IPS DF 6.9 (cell line): ENCODE measurements around the gene CABLES1.

Experiments used
- DNase-seq: peaks from one replicate; pipeline ENCODE4 v3.0.0-alpha.2; 2013; ENCODE audit warnings: low read depth, low spot score
- H3K27ac ChIP-seq: one replicate; pipeline ENCODE4 v1.5.1; 2013; ENCODE audit warnings: low read length, control low read depth
- H3K27me3 ChIP-seq: 2 replicates; pipeline ENCODE4 v1.6.1; 2013; ENCODE audit warnings: mild to moderate bottlenecking, low read length; ENCODE audit not compliant: control insufficient read depth, insufficient read depth
- H3K36me3 ChIP-seq: 2 replicates; pipeline ENCODE4 v1.6.1; 2013; ENCODE audit warnings: low read length; ENCODE audit not compliant: control insufficient read depth, insufficient read depth
- H3K4me1 ChIP-seq: 2 replicates; pipeline ENCODE4 v1.6.1; 2013; ENCODE audit warnings: low read length; ENCODE audit not compliant: control insufficient read depth, insufficient read depth
- H3K4me3 ChIP-seq: 2 replicates; pipeline ENCODE4 v1.5.1; 2013; ENCODE audit warnings: mild to moderate bottlenecking, low read length
- H3K9me3 ChIP-seq: 2 replicates; pipeline ENCODE4 v1.6.1; 2013; ENCODE audit warnings: low read length, inconsistent platforms; ENCODE audit not compliant: control insufficient read depth, insufficient read depth
- WGBS: extraction: QIAGEN DNeasy Blood & Tissue Kit; methylation state at CpG from one replicate; pipeline ENCODE4 v1.1.7; 2013; ENCODE audit warnings: mixed read lengths, missing lambda C conversion rate; ENCODE audit not compliant: insufficient read length, insufficient coverage; 5-methylcytosine and 5-hydroxymethylcytosine counted together

The CABLES1 gene

GRCh38 chr18:23207994-23208393 lies 72.7 kb downstream of the CABLES1 start:
- WGBS, result no CpG with 5 or more reads among the region's 6 CpGs
- no peak overlapping the region for H3K27ac ChIP-seq
- DNase-seq, result no peak
- no peaks in the 10 kb centered on the region for H3K27me3 ChIP-seq
- H3K36me3 ChIP-seq, result peaks cover 2% of the 10 kb centered on the region; the same call in 1 of the 2 replicates
- peaks cover under 1% of the 10 kb centered on the region; the same call in 1 of the 2 replicates for H3K4me1 ChIP-seq
- no peaks in the 10 kb centered on the region for H3K9me3 ChIP-seq
- H3K4me3 ChIP-seq, result no peak overlapping the region

- no CpG with 5 or more reads among the region's 3 CpGs for WGBS
- H3K36me3 ChIP-seq, result peaks cover 2% of the 10 kb centered on the region; the same call in 1 of the 2 replicates
- no peaks in the 10 kb centered on the region for H3K9me3 ChIP-seq
- no peak overlapping the region for H3K4me3 ChIP-seq
- DNase-seq, result no peak
- H3K27me3 ChIP-seq, result no peaks in the 10 kb centered on the region
- no peaks in the 10 kb centered on the region for H3K4me1 ChIP-seq
- H3K27ac ChIP-seq, result no peak overlapping the region
Observed at GRCh38 chr18:23208600-23208999, 73.3 kb downstream of the CABLES1 start.

GRCh38 chr18:23209031-23209430 lies 73.7 kb downstream of the CABLES1 start:
- Histone ChIP-seq H3K4me3 (no peak overlapping the region), H3K27me3 (no peaks in the 10 kb centered on the region), H3K9me3 (no peaks in the 10 kb centered on the region), H3K4me1 (no peaks in the 10 kb centered on the region), H3K27ac (no peak overlapping the region), H3K36me3 (peaks cover 2% of the 10 kb centered on the region; the same call in 1 of the 2 replicates)
- DNase-seq, result no peak
- no CpG with 5 or more reads among the region's 3 CpGs for WGBS

GRCh38 chr18:23209796-23210195 lies 74.5 kb downstream of the CABLES1 start:
- H3K27me3 ChIP-seq, result no peaks in the 10 kb centered on the region
- DNase-seq, result no peak
- H3K9me3 ChIP-seq, result no peaks in the 10 kb centered on the region
- H3K27ac ChIP-seq, result no peak overlapping the region
- no CpG with 5 or more reads among the region's 7 CpGs for WGBS
- peaks cover 6% of the 10 kb centered on the region; the same call in 1 of the 2 replicates for H3K36me3 ChIP-seq
- H3K4me3 ChIP-seq, result no peak overlapping the region
- H3K4me1 ChIP-seq, result no peaks in the 10 kb centered on the region

- Histone ChIP-seq H3K27me3 (no peaks in the 10 kb centered on the region), H3K4me1 (no peaks in the 10 kb centered on the region), H3K36me3 (peaks cover 6% of the 10 kb centered on the region; the same call in 1 of the 2 replicates), H3K4me3 (no peak overlapping the region), H3K9me3 (no peaks in the 10 kb centered on the region), H3K27ac (no peak overlapping the region)
- WGBS, result no CpG with 5 or more reads among the region's 7 CpGs
- DNase-seq, result no peak
Observed at GRCh38 chr18:23210526-23210925, 75.2 kb downstream of the CABLES1 start.

GRCh38 chr18:23211146-23211545 lies 75.9 kb downstream of the CABLES1 start:
- peaks cover 6% of the 10 kb centered on the region; the same call in 1 of the 2 replicates for H3K36me3 ChIP-seq
- no CpG with 5 or more reads among the region's 3 CpGs for WGBS
- H3K27me3 ChIP-seq, result no peaks in the 10 kb centered on the region
- H3K27ac ChIP-seq, result no peak overlapping the region
- no peak for DNase-seq
- no peak overlapping the region for H3K4me3 ChIP-seq
- H3K9me3 ChIP-seq, result no peaks in the 10 kb centered on the region
- H3K4me1 ChIP-seq, result no peaks in the 10 kb centered on the region

- no peaks in the 10 kb centered on the region for H3K9me3 ChIP-seq
- H3K27ac ChIP-seq, result no peak overlapping the region
- peaks cover 6% of the 10 kb centered on the region; the same call in 1 of the 2 replicates for H3K36me3 ChIP-seq
- no CpG with 5 or more reads among the region's 3 CpGs for WGBS
- DNase-seq, result no peak
- H3K4me3 ChIP-seq, result no peak overlapping the region
- no peaks in the 10 kb centered on the region for H3K4me1 ChIP-seq
- H3K27me3 ChIP-seq, result no peaks in the 10 kb centered on the region
Observed at GRCh38 chr18:23212161-23212560, 76.9 kb downstream of the CABLES1 start.

- Histone ChIP-seq H3K27me3 (no peaks in the 10 kb centered on the region), H3K36me3 (peaks cover 6% of the 10 kb centered on the region; the same call in 1 of the 2 replicates), H3K4me1 (no peaks in the 10 kb centered on the region), H3K27ac (no peak overlapping the region), H3K4me3 (no peak overlapping the region), H3K9me3 (no peaks in the 10 kb centered on the region)
- no peak for DNase-seq
Observed at GRCh38 chr18:23213200-23213599, 77.9 kb downstream of the CABLES1 start.

- Histone ChIP-seq H3K27me3 (no peaks in the 10 kb centered on the region), H3K27ac (no peak overlapping the region), H3K9me3 (no peaks in the 10 kb centered on the region), H3K36me3 (peaks cover 4% of the 10 kb centered on the region; the same call in 1 of the 2 replicates), H3K4me3 (no peak overlapping the region), H3K4me1 (no peaks in the 10 kb centered on the region)
- DNase-seq, result no peak
- WGBS, result no CpG with 5 or more reads among the region's 11 CpGs
Observed at GRCh38 chr18:23217781-23218180, 82.5 kb downstream of the CABLES1 start.

- Histone ChIP-seq H3K27ac (no peak overlapping the region), H3K9me3 (no peaks in the 10 kb centered on the region), H3K36me3 (no peaks in the 10 kb centered on the region), H3K27me3 (no peaks in the 10 kb centered on the region), H3K4me3 (no peak overlapping the region), H3K4me1 (no peaks in the 10 kb centered on the region)
- no CpG with 5 or more reads among the region's 8 CpGs for WGBS
- no peak for DNase-seq
Observed at GRCh38 chr18:23220355-23220754, 85.1 kb downstream of the CABLES1 start.

- Histone ChIP-seq H3K27me3 (no peaks in the 10 kb centered on the region), H3K4me3 (no peak overlapping the region), H3K27ac (no peak overlapping the region), H3K9me3 (no peaks in the 10 kb centered on the region), H3K36me3 (no peaks in the 10 kb centered on the region), H3K4me1 (no peaks in the 10 kb centered on the region)
- WGBS, result no CpG with 5 or more reads among the region's 4 CpGs
- DNase-seq, result no peak
Observed at GRCh38 chr18:23223641-23224040, 88.4 kb downstream of the CABLES1 start.
